ENCODE data around the gene RBM33.

DNA sequence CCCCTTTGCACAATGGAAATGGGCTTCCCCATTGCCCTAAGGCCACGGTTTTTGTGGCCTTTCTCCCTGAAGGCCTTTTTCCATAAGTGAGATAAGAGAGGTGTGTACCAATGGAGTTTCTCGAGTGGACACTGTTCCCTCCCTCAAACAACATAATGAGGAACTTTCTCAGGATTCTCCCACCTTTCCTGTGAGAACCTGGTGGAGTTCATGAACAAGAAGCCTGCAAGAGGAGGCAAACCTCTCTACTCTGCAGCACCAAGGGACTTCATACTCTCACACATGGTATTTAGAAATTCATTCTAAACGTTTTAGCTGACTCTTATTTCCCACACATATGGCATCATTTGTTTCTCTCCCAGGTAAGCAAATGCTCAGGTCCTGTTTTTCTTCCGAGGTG lies 7.3 kb upstream of the RBM33 start:
- TF ChIP-seq ZNF768 (tag by site-specific recombination; IDR thresholded peaks at IDR 0.05) (no peak), ZNF174 (tag by site-specific recombination; IDR thresholded peaks at IDR 0.05) (no peak)
- TF ChIP-seq, protein P1, sequence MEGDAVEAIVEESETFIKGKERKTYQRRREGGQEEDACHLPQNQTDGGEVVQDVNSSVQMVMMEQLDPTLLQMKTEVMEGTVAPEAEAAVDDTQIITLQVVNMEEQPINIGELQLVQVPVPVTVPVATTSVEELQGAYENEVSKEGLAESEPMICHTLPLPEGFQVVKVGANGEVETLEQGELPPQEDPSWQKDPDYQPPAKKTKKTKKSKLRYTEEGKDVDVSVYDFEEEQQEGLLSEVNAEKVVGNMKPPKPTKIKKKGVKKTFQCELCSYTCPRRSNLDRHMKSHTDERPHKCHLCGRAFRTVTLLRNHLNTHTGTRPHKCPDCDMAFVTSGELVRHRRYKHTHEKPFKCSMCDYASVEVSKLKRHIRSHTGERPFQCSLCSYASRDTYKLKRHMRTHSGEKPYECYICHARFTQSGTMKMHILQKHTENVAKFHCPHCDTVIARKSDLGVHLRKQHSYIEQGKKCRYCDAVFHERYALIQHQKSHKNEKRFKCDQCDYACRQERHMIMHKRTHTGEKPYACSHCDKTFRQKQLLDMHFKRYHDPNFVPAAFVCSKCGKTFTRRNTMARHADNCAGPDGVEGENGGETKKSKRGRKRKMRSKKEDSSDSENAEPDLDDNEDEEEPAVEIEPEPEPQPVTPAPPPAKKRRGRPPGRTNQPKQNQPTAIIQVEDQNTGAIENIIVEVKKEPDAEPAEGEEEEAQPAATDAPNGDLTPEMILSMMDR (tag by site-specific recombination; IDR thresholded peaks at IDR 0.05): no peak
- TF ChIP-seq, protein P2, sequence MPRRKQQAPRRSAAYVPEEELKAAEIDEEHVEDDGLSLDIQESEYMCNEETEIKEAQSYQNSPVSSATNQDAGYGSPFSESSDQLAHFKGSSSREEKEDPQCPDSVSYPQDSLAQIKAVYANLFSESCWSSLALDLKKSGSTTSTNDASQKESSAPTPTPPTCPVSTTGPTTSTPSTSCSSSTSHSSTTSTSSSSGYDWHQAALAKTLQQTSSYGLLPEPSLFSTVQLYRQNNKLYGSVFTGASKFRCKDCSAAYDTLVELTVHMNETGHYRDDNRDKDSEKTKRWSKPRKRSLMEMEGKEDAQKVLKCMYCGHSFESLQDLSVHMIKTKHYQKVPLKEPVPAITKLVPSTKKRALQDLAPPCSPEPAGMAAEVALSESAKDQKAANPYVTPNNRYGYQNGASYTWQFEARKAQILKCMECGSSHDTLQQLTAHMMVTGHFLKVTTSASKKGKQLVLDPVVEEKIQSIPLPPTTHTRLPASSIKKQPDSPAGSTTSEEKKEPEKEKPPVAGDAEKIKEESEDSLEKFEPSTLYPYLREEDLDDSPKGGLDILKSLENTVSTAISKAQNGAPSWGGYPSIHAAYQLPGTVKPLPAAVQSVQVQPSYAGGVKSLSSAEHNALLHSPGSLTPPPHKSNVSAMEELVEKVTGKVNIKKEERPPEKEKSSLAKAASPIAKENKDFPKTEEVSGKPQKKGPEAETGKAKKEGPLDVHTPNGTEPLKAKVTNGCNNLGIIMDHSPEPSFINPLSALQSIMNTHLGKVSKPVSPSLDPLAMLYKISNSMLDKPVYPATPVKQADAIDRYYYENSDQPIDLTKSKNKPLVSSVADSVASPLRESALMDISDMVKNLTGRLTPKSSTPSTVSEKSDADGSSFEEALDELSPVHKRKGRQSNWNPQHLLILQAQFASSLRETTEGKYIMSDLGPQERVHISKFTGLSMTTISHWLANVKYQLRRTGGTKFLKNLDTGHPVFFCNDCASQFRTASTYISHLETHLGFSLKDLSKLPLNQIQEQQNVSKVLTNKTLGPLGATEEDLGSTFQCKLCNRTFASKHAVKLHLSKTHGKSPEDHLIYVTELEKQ (tag by site-specific recombination; IDR thresholded peaks at IDR 0.05; ENCODE audit: borderline replicate concordance): no peak
- TF ChIP-seq, protein P3, sequence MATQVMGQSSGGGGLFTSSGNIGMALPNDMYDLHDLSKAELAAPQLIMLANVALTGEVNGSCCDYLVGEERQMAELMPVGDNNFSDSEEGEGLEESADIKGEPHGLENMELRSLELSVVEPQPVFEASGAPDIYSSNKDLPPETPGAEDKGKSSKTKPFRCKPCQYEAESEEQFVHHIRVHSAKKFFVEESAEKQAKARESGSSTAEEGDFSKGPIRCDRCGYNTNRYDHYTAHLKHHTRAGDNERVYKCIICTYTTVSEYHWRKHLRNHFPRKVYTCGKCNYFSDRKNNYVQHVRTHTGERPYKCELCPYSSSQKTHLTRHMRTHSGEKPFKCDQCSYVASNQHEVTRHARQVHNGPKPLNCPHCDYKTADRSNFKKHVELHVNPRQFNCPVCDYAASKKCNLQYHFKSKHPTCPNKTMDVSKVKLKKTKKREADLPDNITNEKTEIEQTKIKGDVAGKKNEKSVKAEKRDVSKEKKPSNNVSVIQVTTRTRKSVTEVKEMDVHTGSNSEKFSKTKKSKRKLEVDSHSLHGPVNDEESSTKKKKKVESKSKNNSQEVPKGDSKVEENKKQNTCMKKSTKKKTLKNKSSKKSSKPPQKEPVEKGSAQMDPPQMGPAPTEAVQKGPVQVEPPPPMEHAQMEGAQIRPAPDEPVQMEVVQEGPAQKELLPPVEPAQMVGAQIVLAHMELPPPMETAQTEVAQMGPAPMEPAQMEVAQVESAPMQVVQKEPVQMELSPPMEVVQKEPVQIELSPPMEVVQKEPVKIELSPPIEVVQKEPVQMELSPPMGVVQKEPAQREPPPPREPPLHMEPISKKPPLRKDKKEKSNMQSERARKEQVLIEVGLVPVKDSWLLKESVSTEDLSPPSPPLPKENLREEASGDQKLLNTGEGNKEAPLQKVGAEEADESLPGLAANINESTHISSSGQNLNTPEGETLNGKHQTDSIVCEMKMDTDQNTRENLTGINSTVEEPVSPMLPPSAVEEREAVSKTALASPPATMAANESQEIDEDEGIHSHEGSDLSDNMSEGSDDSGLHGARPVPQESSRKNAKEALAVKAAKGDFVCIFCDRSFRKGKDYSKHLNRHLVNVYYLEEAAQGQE (tag by site-specific recombination; IDR thresholded peaks at IDR 0.05): no peak
- TF ChIP-seq, protein P4, sequence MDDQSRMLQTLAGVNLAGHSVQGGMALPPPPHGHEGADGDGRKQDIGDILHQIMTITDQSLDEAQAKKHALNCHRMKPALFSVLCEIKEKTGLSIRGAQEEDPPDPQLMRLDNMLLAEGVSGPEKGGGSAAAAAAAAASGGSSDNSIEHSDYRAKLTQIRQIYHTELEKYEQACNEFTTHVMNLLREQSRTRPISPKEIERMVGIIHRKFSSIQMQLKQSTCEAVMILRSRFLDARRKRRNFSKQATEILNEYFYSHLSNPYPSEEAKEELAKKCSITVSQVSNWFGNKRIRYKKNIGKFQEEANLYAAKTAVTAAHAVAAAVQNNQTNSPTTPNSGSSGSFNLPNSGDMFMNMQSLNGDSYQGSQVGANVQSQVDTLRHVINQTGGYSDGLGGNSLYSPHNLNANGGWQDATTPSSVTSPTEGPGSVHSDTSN (CRISPR knock-in tag; IDR thresholded peaks at IDR 0.05): no peak
- TF ChIP-seq, protein P5, sequence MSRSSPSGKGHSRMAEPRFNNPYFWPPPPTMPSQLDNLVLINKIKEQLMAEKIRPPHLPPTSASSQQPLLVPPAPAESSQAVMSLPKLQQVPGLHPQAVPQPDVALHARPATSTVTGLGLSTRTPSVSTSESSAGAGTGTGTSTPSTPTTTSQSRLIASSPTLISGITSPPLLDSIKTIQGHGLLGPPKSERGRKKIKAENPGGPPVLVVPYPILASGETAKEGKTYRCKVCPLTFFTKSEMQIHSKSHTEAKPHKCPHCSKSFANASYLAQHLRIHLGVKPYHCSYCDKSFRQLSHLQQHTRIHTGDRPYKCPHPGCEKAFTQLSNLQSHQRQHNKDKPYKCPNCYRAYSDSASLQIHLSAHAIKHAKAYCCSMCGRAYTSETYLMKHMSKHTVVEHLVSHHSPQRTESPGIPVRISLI (tag by site-specific recombination; IDR thresholded peaks at IDR 0.05): no peak
